Measurements from ENCODE around the gene ATP5F1E. TPM values are rescaled to one million over a fixed set of nuclear protein-coding genes. Genes with fewer than 3 reads are reported as not detected.
"Not testable (repeated sequence)": the region's sequence is repeated elsewhere in the genome, so short reads cannot be mapped to it uniquely, and the experiment has no call there.

Gene ATP5F1E
- total RNA-seq, 1 experiment from 2014 or later: 41.1 TPM

GRCh38 chr20:59014680-59015389 is 17.3 kb downstream of the ATP5F1E start:
- DNase-seq (ENCODE audit: low spot score): no peak
- TF ChIP-seq NFATC4 (CRISPR knock-in tag; IDR thresholded peaks at IDR 0.05) (no peak), SP1 (CRISPR knock-in tag; conservative IDR thresholded peaks at IDR 0.05) (no peak), ZNF671 (CRISPR knock-in tag; IDR thresholded peaks at IDR 0.05) (no peak), ATF3 (CRISPR knock-in tag; conservative IDR thresholded peaks at IDR 0.05) (no peak)
- ChIA-PET CTCF (interaction anchor here (0.6 to 0.7 kb wide), 3 partner anchors 17 to 111 kb away, joined by 3 to 4 read pairs (median 3); partner anchors contain the start of gene ATP5F1E), POLR2A (no interaction called here)
- no peaks in the 10 kb centered on the region for H3K36me3 Mint-ChIP-seq
- H3K27me3 Mint-ChIP-seq (ENCODE audit: low read depth): peaks cover 24% of the 10 kb centered on the region
- peaks cover 16% of the 10 kb centered on the region for H3K4me1 Mint-ChIP-seq
- no peak overlapping the region for H3K4me3 Mint-ChIP-seq
- H3K9me3 Mint-ChIP-seq: no peaks in the 10 kb centered on the region
- no peak for ATAC-seq
- H3K27ac Mint-ChIP-seq: no peak overlapping the region

GRCh38 chr20:59013959-59014608 is 18.1 kb downstream of the ATP5F1E start:
- H3K9me3 Mint-ChIP-seq: no peaks in the 10 kb centered on the region
- peaks cover 27% of the 10 kb centered on the region for H3K27me3 Mint-ChIP-seq (ENCODE audit: low read depth)
- POLR2A ChIA-PET: no interaction called here
- ATAC-seq (no peak), DNase-seq (ENCODE audit: low spot score) (no peak)
- CTCF ChIA-PET: interaction anchor here (0.7 kb wide), 1 partner anchor 18 kb away, joined by 3 read pairs; the partner anchor contains the start of gene ATP5F1E
- no peak overlapping the region for H3K4me3 Mint-ChIP-seq
- no peaks in the 10 kb centered on the region for H3K36me3 Mint-ChIP-seq
- TF ChIP-seq FOXP1 (CRISPR knock-in tag; IDR thresholded peaks at IDR 0.05; ENCODE audit: borderline replicate concordance): no peak
- no peak for TF ChIP-seq SP1 (CRISPR knock-in tag; conservative IDR thresholded peaks at IDR 0.05)
- TF ChIP-seq OVOL2 (CRISPR knock-in tag; IDR thresholded peaks at IDR 0.05; ENCODE audit: borderline replicate concordance): no peak
- no peak for TF ChIP-seq ATF6 (CRISPR knock-in tag; IDR thresholded peaks at IDR 0.05)
- no peak for TF ChIP-seq TEAD1 (CRISPR knock-in tag; IDR thresholded peaks at IDR 0.05)
- TF ChIP-seq MAX (CRISPR knock-in tag; IDR thresholded peaks at IDR 0.05): no peak
- no peak for TF ChIP-seq TEAD4 (CRISPR knock-in tag; IDR thresholded peaks at IDR 0.05)
- no peak for TF ChIP-seq IRF2 (CRISPR knock-in tag; IDR thresholded peaks at IDR 0.05; ENCODE audit: borderline replicate concordance, low read depth)
- H3K4me1 Mint-ChIP-seq: peaks cover 16% of the 10 kb centered on the region
- H3K27ac Mint-ChIP-seq: no peak overlapping the region

GRCh38 chr20:59013031-59013951 is 18.8 kb downstream of the ATP5F1E start:
- Mint-ChIP-seq H3K9me3 (no peaks in the 10 kb centered on the region), H3K4me1 (peaks cover 16% of the 10 kb centered on the region), H3K4me3 (no peak overlapping the region), H3K27ac (no peak overlapping the region), H3K36me3 (no peaks in the 10 kb centered on the region), H3K27me3 (ENCODE audit: low read depth) (peaks cover 34% of the 10 kb centered on the region)
- ATAC-seq (no peak), DNase-seq (ENCODE audit: low spot score) (no peak)
- TF ChIP-seq NR3C1 (CRISPR knock-in tag; conservative IDR thresholded peaks at IDR 0.05; ENCODE audit: low read depth): no peak
- no peak for TF ChIP-seq ZSCAN18 (CRISPR knock-in tag; IDR thresholded peaks at IDR 0.05)
- no peak for TF ChIP-seq CREM (CRISPR knock-in tag; IDR thresholded peaks at IDR 0.05)
- no peak for TF ChIP-seq USF2 (CRISPR knock-in tag; IDR thresholded peaks at IDR 0.05)
- TF ChIP-seq KAT7 (CRISPR knock-in tag; IDR thresholded peaks at IDR 0.05; ENCODE audit: borderline replicate concordance): no peak
- no peak for TF ChIP-seq ZNF281 (CRISPR knock-in tag; IDR thresholded peaks at IDR 0.05)
- no peak for TF ChIP-seq TP53 (CRISPR knock-in tag; IDR thresholded peaks at IDR 0.05)
- ChIA-PET POLR2A (no interaction called here), CTCF (no interaction called here)

GRCh38 chr20:59011874-59012157 is 20.3 kb downstream of the ATP5F1E start:
- ATAC-seq; H3K27ac Mint-ChIP-seq; DNase-seq (ENCODE audit: low spot score); H3K36me3 Mint-ChIP-seq; H3K9me3 Mint-ChIP-seq; POLR2A ChIA-PET; H3K4me3 Mint-ChIP-seq: not testable (repeated sequence)
- Mint-ChIP-seq H3K27me3 (ENCODE audit: low read depth) (peaks cover 29% of the 10 kb centered on the region), H3K4me1 (peaks cover 16% of the 10 kb centered on the region)
- CTCF ChIA-PET: interaction anchor here (1.5 kb wide), 1 partner anchor 210 kb away, joined by 6 read pairs; no protein-coding TSS in a partner anchor
